NCI-H345 treated with DMSO at 0.1 percent for 48 hours (cell line): ENCODE results near the gene PLEKHA4.

Experiments
- DNase-seq: peaks from one replicate; lab custom pipeline; 2025; ENCODE audit not compliant: unreplicated experiment; lab: John Stamatoyannopoulos, UW

PLEKHA4 gene

GRCh38 chr19:48830965-48831364 lies 37.5 kb downstream of the PLEKHA4 start:
- no peak for DNase-seq

- no peak for DNase-seq
Measured at GRCh38 chr19:48830088-48830487, 38.3 kb downstream of the PLEKHA4 start.

- no peak for DNase-seq
Measured at GRCh38 chr19:48826606-48827020, 41.8 kb downstream of the PLEKHA4 start.

- DNase-seq: no peak
Measured at GRCh38 chr19:48822514-48822913, 45.9 kb downstream of the PLEKHA4 start.

- no peak for DNase-seq
Measured at GRCh38 chr19:48821633-48822032, 46.8 kb downstream of the PLEKHA4 start.

GRCh38 chr19:48819366-48819816 lies 49.0 kb downstream of the PLEKHA4 start:
- no peak for DNase-seq

- DNase-seq: peak; percentile 92
Measured at GRCh38 chr19:48818234-48818820, 50.1 kb downstream of the PLEKHA4 start.

GRCh38 chr19:48817585-48818124 lies 50.8 kb downstream of the PLEKHA4 start:
- DNase-seq: no peak

GRCh38 chr19:48815870-48816501 lies 52.4 kb downstream of the PLEKHA4 start:
- DNase-seq: peak; percentile 5

- DNase-seq: no peak
Measured at GRCh38 chr19:48814895-48815294, 53.5 kb downstream of the PLEKHA4 start.

GRCh38 chr19:48813123-48813913 lies 55.1 kb downstream of the PLEKHA4 start:
- no peak for DNase-seq

- no peak for DNase-seq
Measured at GRCh38 chr19:48812094-48812929, 56.1 kb downstream of the PLEKHA4 start.

- DNase-seq: no peak
Measured at GRCh38 chr19:48810151-48810550, 58.3 kb downstream of the PLEKHA4 start.

GRCh38 chr19:48807590-48808308 lies 60.7 kb downstream of the PLEKHA4 start:
- DNase-seq: no peak

- DNase-seq: no peak
Measured at GRCh38 chr19:48806818-48807589, 61.4 kb downstream of the PLEKHA4 start.

- no peak for DNase-seq
Measured at GRCh38 chr19:48806518-48806817, 61.9 kb downstream of the PLEKHA4 start.

GRCh38 chr19:48805452-48805851 lies 63.0 kb downstream of the PLEKHA4 start:
- DNase-seq: no peak

- DNase-seq: no peak
Measured at GRCh38 chr19:48804496-48804895, 63.9 kb downstream of the PLEKHA4 start.

GRCh38 chr19:48802623-48803022 lies 65.8 kb downstream of the PLEKHA4 start:
- no peak for DNase-seq
